ENCODE data around the gene OR52L1.
"Not testable (repeated sequence)": the region's sequence is repeated elsewhere in the genome, so short reads cannot be mapped to it uniquely, and the experiment has no call there.

The OR52L1 gene

DNA sequence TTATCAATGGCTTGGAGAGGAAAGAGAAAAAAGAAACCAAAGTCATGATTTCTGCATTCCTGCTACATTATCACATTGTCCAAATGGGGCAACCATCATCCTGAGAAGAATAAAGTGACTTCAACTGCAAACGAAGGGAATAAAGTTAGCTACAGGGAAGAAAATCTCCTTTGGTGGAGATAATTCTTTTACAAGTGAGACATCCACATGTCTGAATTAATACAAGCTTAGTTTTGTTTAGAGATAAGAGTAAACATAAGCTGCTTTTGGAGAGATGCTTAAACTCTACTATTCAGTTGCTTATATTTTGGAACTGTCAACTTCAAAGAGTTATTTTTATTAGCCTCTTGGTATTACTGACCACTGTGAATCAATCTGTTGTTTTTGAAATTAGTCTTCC lies at the start of gene OR52L1:
TSS of gene OR52L1 (minus strand) at position 101 of the 400 bp plus-strand sequence. CDS start at position 46, 55 bp downstream.
- DNase-seq (ENCODE audit: low spot score), result no peak

GRCh38 chr11:6030708-6031405 lies 44.1 kb upstream of the OR52L1 start, which contains the start of gene OR56A1:
Gene OR56A1 (minus strand): TSS chr11:6030758. CDS start chr11:6027692, 3,066 bp downstream.
- no peak for DNase-seq (ENCODE audit: low spot score)

DNA sequence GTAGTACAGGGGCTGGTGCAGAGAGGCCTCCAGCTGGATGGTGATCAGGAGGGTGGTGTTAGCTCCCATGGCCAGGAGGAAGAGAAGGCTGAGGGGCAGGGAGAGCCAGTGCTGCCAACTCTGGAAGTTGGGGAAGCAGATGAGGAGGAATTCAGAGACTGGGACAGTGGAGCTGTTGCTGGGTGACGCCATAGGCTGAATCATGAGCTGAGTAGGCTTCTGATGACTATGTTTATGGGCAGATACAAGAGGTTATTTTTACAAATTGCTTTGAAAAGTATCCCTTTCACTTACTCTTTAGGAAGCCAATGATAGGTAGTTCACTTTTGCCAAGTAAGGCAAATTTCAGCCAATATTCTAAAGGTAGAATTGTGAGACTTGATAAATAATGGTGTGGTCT lies 40.7 kb upstream of the OR52L1 start:
- DNase-seq (ENCODE audit: low spot score), result no peak

GRCh38 chr11:6025056-6025455 lies 38.3 kb upstream of the OR52L1 start:
- no peak for DNase-seq (ENCODE audit: low spot score)

DNA sequence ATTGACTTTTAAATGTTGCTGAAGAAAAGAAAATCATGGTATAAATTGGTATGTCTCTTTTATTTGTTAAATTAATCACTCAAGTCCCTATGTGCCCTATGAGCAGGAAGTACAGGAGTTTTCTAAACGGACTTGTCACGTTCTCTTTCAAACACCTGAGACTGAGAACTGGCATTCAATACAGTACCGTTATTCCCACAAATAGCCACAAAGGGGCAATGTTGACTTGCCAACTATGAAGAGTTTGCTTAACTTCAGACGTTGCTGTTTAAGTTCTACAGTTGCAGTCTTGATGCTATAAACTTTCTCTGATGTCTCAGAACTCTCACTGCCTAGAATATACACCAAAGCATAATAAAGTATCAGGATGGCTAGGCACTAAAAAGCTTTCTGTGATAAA lies 36.2 kb upstream of the OR52L1 start:
- peak; percentile 55 for DNase-seq (ENCODE audit: low spot score)

DNA sequence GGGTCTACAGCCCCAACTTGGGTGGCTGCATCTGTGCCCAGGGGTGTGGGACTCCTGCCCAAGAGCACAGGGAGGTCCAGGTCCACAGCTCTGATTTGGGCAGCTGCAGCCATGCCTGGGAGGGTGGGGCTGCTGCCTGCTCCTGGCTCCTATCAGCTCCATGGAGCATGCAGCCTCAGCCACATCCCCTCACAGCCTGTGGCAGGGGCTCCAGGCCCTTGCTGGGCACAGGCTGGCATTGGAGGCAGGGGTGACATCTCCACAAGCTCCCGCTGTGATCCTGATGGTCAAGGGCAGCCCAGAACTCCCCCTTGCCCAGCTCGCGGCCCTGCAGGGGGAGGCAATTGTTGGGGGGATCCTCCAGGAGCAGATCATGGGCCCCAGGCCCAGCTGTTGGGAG lies 26.3 kb upstream of the OR52L1 start:
- no peak for DNase-seq (ENCODE audit: low spot score)

GRCh38 chr11:6012035-6012668 lies 25.4 kb upstream of the OR52L1 start:
- no peak for DNase-seq (ENCODE audit: low spot score)

DNA sequence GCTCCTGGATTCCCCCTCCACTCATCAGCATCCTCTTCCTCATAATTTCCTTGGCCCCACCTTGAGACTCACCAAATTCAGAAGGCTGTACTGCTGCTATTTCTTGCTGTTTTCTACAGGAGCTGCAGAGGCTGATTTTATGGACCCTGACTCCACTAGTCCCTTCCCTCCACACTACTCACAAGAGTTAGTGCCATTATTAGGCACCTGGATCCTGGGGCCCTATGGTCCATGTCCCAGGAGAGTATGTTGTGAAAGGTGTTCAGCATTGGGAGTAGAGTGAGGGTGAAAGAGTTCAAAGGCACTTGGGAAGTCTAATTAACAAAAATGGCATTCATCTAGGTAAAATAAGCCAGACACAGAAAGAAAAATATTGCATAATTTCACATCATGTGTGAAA lies 20.1 kb upstream of the OR52L1 start, which contains the start of gene OR56A4:
TSS of gene OR56A4 (minus strand) at position 101 of the 400 bp plus-strand sequence. CDS start 3,954 bp downstream, outside the sequence.
- DNase-seq (ENCODE audit: low spot score), result no peak

- no peak for DNase-seq (ENCODE audit: low spot score)
These were observed 19.6 kb upstream of the OR52L1 start for GRCh38 chr11:6006395-6006794.

- DNase-seq (ENCODE audit: low spot score), result no peak
These were observed 15.5 kb upstream of the OR52L1 start for GRCh38 chr11:6002202-6002699.

- no peak for DNase-seq (ENCODE audit: low spot score)
These were observed 8.0 kb upstream of the OR52L1 start for GRCh38 chr11:5994791-5995190.

DNA sequence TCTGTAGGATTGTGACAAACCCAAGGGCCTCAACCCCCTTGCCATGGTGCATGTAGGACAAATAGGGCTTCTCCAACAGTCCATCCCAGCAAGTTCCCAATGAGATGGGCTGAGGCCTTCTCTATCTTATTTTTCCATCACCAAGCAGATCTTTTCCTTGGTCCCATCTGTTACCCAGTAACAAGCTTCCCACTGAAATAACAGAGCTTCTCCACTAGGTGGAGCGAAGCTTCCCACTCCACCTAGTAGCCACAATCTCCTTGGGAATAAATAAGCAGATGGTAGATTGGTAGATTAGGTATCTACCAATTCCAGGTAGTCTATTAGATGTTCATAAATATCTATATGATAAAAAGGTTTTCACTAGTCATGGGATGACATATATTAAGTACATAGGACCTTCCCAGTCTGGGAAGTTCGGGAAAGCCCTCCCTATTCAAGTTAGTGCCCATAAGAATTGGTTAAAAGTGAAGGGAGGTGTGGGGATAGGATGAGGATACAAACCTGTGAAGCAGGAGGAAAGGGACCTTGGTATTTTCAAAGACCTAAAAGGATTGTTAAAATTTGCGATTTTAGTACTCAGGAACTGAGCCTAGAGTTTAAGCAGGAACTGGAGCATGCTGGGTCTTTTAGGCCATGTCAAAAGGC lies 5.9 kb upstream of the OR52L1 start:
- DNase-seq (ENCODE audit: low spot score), result peak; percentile 19

GRCh38 chr11:5992150-5992549 lies 5.4 kb upstream of the OR52L1 start:
- no peak for DNase-seq (ENCODE audit: low spot score)

- no peak for DNase-seq (ENCODE audit: low spot score)
These were observed 2.4 kb upstream of the OR52L1 start for GRCh38 chr11:5989203-5989602.

GRCh38 chr11:5983443-5983842 lies 3.3 kb downstream of the OR52L1 start:
- DNase-seq (ENCODE audit: low spot score), result peak; percentile 2

DNA sequence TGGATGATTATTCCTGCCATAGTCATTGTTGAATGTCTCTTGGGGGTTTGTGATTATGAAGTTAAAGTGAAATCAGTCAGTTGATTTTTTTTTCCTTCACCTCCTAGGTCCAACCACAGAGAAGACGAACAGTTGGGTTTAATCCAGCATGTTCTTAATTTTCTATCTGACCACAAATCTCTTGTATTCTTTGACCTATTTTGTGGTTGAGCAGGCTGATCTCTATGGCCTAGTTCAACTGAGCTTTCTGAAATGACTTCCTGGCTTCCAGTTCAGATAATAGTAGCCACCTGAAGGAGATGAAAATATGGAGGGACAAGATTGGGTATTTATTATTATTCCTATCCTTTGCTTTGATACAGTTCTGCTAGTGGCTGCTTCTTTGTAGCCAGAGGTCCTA lies 13.3 kb downstream of the OR52L1 start:
- no peak for DNase-seq (ENCODE audit: low spot score)

GRCh38 chr11:5968394-5968793 lies 18.4 kb downstream of the OR52L1 start, which contains the start of gene OR56A5:
Gene OR56A5 (minus strand): TSS chr11:5968494. CDS start chr11:5968494, 0 bp downstream.
- no peak for DNase-seq (ENCODE audit: low spot score)

- DNase-seq (ENCODE audit: low spot score), result no peak
These were observed 19.1 kb downstream of the OR52L1 start for GRCh38 chr11:5967708-5968107.

DNA sequence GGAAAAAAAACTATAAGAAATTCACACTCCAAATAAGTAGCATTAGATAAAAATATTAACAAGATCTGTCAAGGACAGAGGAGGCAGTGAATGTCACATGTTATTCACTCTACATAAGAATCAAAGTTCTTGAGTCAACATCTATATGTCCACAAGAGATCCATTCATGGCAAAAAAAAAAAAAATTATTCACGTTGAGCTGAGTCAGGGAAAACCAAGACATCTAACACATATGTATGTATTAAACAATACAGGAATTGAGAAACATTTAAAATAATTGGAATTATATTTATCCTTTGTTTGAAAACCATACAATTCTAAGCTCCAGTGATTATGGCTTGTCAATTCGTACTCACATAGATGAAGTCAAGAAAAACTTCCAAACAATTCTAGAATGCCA lies 19.8 kb downstream of the OR52L1 start:
- no peak for DNase-seq (ENCODE audit: low spot score)

- not testable (repeated sequence) for DNase-seq (ENCODE audit: low spot score)
These were observed 26.0 kb downstream of the OR52L1 start for GRCh38 chr11:5960704-5961320.

- DNase-seq (ENCODE audit: low spot score), result no peak
These were observed 31.2 kb downstream of the OR52L1 start for GRCh38 chr11:5955586-5955985.

GRCh38 chr11:5941951-5942350 lies 44.8 kb downstream of the OR52L1 start, which contains the start of gene OR56A3:
Gene OR56A3 (plus strand): TSS chr11:5942251. CDS start chr11:5947347, 5,096 bp downstream.
- DNase-seq (ENCODE audit: low spot score), result no peak

All from NAMALWA (cell line).